H4 (cell line): ENCODE data around the gene RPL27. TPM values are rescaled to one million over a fixed set of nuclear protein-coding genes. Genes with fewer than 3 reads are reported as not detected.

Experiments used
- DNase-seq: peaks from one replicate; pipeline ENCODE4 v3.0.0-alpha.2; 2015; ENCODE audit warnings: low spot score
- total RNA-seq: library from RNA; depleted of rRNA; stranded (reverse); fragments of >200 nt; shearing (Covaris generic); gene quantifications from 2 replicates; pipeline ENCODE4 v1.2.3, GENCODE V29; 2014

The RPL27 gene
- total RNA-seq, 1 experiment from 2014 or later = 1,519 TPM

DNA sequence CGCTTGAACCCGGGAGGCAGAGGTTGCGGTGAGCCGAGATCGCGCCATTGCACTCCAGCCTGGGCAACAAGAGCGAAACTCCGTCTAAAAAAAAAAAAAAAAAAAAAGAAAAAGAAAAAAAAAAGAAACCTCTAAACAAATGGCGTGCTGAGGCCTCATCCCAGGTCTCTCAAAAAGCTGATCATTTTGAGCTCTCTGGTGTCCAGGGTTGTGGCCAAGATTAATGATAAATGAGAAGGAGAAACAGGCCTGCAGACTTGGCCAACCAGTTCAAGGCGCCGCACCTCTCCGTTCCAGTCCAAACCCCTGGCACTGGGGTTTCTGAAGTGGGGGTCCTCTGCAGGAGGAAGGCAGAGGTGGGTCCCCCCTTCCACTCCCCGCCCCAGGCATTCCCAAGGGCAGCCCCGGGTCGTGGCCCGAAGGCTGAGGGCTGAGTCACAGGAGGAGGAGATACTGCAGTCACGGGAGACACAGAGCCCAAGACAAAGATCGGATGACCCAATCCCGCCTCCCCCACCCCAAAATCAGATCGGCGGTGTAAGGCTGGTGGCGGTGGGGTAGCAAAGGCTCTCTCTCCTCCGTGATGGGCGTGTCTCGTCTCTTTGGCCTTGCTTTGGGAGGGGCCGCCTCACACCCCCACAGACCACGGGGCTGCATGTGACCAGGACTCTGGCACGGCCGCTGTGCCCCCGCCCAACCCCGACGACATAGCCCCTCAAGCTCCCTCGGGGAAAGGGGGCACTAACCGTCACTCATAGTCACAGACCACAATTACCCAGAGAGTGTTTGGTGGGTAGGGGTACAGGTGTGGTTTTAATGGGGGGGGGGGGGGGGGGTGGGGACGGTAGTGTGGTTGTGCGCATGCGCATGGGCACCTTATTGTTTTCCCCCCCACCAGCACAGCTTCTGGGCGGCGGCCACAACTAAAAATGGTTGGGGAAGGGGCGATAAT lies 22.8 kb downstream of the RPL27 start:
- DNase-seq = peak; percentile 74

DNA sequence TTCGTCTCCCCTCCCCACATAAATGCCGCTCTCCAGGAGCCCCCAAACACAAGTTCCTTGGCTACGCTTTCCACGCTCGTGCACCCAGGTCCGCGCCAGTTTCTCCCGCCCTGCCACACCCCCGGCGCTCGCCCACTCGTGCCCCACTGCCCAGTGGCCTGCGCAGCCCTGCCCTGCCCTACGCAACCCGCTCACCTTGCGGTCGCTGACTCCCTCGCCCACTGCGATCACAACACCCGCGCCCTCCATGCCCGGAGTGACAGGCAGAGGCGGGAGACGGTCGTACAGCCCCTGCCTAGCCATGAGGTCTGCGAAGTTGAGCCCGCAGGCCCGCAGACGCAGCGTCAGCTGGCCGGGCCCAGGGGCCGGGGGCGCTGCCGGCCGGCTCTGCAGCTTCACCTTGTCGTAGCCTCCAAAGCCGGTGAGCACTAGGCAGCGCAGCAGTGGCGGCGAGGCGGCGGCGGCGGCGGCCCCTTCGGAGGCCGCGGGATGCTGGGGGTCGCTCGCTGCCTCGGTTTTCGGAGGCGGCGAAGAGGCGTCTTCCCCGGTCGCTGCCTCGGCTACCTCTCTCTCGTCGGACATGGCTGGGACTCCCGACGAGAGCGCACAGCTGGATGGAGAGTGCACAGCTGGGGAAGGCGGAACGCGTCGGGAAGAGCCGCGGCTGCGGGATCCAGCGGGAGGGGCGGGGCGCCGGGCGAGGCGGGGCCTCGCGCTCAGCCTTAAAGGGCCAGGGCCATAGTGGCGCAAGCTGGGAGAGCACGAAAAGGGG lies 23.7 kb downstream of the RPL27 start, which contains the start of gene VAT1:
Gene VAT1 (minus strand): TSS at position 645 of the 772 bp plus-strand sequence. CDS start 63 bp downstream, at position 582.
- DNase-seq = peak; percentile 58

DNA sequence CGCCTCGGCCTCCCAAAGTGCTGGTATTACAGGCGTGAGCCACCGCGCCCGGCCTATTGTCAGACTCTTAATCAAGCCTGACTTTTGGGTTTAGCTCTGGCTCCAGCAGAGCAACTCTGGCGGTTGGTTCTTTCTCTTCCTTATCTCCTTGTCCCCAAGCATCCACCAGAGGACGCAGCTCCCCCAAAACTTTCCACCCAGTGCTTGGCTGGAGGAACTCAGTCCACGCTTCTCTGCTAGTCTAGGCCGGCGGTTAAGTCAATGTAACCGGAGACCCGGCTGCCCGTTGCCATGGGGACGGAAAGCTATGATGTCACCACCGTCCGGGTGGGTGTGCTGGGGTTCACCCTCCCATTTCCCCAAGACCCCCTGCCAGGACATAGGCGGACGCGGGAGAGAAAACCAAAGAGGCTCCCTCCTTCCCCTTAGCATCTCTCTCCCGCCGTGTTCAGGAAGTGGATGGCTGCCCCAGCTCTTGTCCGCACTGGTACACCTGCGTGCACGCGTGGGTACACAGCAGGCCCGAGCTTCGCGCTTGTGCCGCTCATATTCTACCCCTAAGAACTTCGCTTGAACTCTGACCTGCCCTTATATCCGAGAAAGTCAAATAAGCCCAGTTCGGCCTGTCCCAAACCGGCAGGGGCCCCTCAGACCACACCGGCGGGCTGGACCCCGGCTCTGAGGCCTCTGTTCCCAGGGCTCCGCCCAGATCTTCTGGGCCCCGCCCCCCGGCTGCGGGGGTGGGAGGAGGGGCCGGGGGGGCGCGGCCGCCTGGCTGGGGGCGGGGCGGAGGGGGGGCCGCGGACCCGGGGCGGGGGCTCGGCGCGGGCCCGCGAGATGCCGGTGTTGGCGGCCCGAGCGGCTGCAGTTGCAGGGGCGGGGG lies 26.4 kb downstream of the RPL27 start, which contains the start of gene RND2:
Gene RND2 (plus strand): TSS at position 825 of the 883 bp plus-strand sequence. CDS start 117 bp downstream, outside the sequence.
- DNase-seq = peak; percentile 84

DNA sequence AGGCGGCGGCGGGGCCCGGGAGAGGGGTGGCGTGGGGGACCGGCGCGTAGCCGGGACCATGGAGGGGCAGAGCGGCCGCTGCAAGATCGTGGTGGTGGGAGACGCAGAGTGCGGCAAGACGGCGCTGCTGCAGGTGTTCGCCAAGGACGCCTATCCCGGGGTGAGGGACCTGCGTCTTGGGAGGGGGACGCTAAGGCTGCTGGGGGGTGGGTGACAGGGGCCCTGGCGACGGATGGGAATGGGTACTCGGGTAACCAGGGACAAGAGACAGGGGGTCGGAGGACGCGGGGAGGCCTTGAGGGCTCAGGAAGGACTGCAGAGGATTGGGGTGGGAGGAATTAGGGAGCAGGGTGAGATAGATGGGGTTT lies 27.1 kb downstream of the RPL27 start:
- no peak for DNase-seq

DNA sequence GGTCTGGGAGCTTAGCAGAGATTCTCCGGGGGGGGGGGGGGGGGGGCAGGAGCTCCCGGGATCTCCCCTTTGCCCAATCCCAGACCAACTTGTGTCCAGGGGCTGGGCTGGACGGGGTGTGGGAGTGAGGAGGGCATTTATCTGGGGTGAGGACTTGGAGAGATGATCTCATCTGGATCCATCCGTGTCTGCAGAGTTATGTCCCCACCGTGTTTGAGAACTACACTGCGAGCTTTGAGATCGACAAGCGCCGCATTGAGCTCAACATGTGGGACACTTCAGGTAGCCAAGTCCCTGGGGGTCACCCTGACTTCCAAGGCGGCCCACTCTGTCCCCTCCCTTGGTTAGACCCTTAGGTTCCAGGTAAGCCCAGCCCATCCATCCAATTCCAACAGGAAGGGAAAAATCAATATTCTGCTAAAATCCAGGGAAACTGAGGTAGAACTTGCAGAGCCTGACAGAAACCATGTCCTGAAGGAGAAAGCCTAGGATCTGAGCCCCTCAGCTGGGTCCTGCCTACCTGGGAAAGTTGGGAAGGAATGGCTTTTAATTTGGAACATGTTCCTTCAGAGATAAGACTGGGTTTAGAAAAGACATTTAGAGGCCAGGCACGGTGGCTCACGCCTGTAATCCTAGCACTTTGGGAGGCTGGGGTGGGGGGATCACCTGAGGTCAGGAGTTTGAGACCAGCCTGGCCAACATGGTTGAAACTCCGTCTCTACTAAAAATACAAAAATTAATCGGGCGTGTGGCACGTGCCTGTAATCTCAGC lies 27.7 kb downstream of the RPL27 start:
- no peak for DNase-seq

DNA sequence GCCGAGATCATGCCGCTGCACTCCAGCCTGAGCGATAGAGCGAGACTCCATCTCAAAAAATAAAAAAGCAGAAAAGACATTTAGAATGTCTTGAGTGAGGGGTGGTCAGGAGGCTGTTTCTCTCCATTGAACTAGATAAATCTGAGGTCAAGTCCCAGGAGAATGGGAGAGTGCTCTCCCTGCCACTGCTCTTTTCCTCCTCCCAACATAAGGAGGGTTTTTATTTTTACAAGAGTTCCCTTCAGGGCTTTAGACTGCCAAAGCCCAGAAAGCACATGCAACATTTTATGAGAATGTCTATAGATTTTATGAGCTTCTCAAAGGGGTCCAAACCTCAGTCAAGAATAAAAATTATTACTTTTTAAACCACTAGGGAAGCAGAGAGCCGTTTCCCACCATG lies 28.4 kb downstream of the RPL27 start:
- no peak for DNase-seq

DNA sequence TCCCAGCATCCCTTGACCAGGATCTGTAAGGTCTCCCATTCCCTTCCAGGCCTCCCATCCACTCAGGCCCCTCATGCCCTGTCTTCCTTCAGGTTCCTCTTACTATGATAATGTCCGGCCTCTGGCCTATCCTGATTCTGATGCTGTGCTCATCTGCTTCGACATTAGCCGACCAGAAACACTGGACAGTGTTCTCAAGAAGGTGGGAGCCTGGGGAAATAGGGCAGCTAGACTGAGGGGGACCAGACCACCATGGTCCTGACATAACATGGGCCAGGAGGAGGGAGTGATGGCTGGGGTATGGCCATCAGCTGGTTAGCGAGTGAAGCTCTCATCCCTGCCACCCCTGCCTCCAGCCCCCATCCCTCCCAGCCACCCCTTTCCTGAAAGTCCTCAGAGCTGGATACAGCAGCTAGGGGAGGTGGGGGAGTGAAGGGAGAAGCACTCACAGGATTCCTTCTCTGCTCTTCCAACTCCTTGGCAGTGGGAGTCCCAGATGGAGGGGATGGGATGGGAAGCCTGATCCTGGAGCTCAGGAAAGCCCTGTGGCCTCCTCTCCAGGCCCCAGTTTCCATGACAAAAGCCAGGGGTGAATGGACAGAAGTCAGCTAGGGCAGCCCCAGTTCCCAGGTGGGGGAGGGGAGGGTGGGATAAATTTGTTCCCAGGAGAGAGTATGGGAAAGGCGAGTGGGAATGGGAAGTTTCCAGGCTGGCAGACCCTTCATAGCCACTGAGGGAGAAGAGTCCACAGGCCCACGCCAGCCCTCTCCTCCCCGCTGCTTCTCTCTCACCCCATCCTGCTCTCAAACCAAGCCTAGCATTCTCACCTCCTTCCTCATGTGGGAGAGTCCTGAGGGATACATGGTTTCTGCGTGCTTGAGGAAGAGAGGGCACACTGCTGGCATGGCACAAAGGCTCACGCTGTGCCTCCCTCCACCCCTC lies 29.1 kb downstream of the RPL27 start:
- DNase-seq = no peak

DNA sequence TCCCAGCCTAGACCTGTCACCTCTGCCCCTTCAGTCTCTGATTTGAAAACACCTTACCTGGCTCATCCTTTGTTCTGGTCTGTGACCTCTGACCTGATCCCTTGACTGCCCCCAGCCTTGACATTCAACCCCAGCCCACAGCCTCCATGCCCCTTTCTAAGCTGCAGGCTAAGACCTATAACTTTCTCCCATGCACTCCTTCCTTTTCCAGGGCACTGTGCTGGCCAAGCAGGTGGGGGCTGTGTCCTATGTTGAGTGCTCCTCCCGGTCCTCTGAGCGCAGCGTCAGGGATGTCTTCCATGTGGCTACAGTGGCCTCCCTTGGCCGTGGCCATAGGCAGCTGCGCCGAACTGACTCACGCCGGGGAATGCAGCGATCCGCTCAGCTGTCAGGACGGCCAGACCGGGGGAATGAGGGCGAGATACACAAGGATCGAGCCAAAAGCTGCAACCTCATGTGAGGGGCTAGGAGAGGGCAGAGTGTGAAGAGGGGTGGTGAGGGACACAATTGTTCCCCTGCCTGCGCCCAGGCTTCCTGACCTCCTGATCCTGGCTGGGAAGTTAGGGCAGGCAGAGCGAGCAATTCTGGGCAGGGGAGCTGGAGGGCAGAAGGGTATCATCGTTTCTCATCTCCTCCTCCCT lies 30.1 kb downstream of the RPL27 start:
- DNase-seq = no peak

DNA sequence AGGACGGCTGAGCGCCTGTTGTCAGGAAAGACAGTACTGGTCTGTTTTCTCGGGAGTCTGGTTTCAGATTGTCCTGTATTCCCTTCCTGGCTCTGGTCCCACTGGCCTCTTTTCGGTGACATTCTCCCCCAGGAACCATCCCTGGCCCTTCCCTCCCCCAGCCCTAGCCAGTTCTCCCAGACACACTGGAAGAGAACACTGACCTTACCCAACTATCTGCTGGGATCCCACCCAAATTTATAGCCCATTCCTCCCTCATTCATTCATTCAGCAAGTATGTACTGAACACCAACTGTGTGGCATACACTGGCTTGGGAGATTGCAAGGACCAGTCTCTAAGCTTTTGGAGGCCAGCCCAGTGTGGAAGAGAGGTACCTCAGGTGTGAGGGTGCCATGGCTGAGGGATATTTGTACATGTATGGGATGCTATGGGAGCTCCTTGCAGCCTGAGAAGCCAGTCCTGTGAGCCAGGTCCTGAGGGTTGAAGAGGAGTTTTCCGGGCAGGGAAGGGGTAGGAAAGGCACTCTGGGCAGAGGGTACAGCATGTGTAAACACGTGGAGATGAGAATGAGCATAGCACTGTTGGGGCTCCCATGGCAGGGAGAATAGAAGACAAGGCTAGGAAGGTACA lies 32.0 kb downstream of the RPL27 start:
- no peak for DNase-seq

DNA sequence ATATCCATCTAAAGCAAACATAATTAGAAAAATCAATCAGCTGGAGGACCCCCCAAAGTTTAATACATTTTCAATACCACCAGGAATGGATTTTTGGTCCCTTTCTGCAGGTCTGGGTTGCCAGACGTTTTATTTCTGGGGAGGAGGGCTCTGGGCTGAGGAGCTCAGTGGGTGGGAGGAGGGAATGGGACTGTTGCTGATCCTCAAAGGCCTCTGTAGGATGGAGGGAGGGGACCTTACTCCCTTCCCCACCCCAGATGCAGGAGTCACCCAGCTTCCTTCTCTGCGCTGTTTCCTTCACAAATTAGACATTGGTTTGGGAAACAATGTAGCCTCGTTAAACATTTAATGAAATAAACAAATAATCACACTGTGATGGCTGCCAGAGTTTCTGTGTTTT lies 33.4 kb downstream of the RPL27 start:
- DNase-seq = no peak

DNA sequence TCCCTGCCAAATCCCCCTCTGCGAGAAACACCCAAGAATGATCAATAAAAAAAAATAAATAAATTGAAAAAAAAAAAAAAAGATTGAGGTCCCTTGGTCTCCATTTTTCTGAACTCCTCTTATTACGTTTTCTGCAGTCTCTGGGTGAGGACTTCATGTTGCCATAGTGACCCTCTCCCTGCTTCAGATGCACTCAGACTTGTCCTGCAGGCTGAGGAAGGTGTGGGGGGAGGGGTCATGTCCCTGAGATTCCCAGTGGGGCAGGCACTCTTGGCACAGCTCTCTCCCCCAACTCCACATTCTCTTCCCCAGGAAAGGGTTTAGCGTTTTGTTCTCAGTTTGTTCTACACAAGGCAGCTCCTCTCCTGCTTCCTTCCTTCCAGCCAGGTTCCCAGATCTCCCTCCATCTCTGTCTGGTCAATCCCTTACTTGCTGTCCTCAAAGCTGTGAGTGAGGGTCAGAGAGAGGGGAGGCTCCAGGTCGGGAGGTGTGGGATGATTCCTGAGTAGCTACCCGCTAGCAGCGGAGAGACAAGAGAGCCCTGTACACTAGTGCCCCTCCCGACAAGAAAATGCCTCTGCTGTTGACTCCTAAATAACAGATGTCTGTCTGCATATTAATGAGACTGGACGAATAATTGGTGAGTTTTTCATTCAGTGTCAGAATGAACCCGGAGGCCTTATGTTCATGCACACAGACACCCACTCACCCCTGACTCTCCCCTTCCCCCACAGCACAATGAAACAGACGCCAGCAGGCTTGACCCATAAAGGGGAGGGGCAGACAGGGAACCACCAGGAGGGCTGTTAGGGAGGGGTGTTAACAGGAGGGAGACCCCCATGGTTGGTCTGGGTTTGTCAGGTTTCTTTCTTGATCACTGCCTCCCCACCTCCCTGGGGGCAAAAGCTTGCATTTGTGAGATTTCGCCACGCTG lies 36.0 kb downstream of the RPL27 start:
- no peak for DNase-seq

DNA sequence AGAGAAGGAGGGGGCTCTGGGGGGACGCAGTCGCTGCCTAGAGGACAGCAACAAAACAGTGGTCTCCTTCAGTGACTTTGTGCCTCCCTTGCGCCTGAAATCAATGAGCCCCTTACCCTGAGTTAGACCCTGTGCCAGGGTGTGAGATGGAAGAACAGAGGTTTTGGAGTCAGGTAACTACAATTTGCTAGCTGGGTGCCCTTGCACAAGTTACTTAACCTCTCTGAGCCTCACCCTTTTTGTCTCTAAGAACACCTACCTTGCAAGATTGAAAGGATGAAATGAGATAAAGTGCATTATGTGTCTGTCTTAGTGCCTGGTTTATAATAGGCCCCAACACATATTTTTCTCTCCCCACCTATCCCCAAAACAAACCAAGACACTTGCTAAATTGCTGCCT lies 36.7 kb downstream of the RPL27 start:
- no peak for DNase-seq

DNA sequence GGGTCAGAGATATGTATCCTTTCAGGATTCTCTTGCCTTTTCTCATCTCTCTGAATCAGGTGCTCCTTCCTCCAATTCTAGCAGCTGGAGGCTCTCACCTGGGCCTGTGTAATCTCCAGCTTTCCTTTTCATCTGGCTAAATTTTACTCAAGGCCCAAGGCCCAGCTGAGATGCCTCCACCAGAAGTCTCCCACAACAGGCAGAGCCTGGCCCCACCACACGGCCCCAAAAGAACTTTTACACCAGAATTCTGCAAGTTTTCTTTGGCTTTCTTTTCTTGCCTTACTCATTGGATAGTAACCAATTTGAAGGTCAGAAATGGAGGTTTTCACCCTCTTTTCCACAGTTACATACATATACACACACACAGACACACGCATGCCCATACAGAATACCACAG lies 41.4 kb downstream of the RPL27 start:
- no peak for DNase-seq

DNA sequence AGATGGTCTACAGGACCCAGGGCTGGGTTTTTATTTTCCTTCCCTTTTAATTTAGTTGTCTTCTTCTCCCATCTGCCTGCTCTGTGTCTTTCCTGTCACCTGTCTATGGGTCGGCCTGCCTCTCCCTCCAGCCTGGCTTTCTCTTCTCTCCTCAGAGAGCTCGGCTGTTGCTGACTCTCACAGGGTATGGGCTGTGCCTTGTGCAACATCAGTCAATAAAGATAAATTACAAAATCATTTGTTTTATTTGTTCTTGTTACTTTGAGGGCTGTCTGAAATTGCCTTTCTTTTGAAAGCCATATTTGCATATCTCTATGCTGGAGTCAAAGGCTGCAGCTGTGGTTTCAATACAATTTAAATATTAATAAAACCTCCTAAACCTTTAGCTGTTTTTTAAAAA lies 42.4 kb downstream of the RPL27 start:
- DNase-seq = no peak

DNA sequence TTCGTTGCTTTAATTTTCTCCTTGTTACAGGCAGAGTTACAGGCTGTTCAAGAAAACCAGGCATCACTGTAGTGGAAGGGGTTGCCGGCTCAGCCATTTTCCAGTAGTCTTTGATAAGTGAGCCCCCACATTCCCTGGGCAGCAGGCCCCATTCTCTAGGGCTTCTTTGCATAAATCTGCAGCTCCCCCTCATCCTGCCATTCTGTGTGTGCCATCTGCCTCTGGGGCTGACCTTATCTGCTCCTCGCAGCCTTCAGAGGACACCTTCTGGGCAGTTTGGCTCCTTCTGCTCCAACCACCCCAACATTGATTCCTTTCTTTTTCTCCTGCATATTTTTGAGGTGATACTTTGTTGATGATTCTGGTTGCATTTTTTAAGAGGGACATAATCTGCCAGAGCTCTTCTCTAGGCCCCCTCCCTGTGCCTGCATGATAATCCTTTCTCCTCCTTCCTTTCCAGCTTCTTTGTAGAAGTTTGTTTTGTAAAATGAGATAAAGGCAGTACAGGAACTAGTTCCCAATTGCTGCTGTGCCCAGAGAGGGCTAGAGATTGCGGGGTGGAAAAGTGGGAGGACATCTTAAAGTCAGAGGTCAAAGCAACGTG lies 43.9 kb downstream of the RPL27 start:
- no peak for DNase-seq

DNA sequence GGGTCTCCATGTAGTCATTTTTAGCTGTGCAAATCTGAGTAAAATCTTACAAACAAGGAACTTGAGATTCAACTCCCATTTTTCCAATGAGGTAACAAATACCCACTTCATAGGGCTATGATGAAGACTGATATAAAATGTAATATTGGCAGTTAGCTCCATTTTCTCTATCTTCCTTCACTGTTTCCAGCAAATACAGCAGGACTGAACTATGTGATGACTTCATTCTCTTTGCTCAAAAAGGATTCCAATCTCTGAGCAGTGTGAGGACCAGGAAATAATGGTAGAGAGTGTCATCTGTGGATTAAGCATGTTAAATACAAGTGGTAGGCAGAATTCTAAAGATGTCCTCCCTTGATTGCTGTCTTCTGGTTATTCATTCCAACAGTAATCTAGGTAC lies 45.1 kb downstream of the RPL27 start:
- no peak for DNase-seq

DNA sequence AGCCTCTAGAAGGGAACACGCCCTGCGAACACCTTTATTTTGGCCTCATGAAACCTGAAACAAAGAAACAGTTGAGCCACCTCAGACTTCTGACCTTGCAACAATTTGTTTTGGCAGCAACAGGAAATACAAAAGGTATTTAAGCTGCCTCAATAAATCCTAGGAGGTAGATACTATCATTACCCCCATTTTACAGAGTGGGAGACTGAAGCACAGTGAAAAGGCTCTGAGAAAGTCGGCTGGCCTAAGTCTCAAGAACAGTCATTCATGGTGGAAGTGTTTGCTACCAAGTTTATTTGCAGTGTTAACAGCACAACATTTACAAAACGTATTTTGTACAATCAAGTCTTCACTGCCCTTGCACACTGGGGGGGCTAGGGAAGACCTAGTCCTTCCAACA lies 45.8 kb downstream of the RPL27 start:
- DNase-seq = no peak
